Measurements from ENCODE around the gene KIF19. TPM values are rescaled to one million over a fixed set of nuclear protein-coding genes. Genes with fewer than 3 reads are reported as not detected.
A peak's percentile ranks its signal among the peaks of the same experiment; 100 is the strongest.

KIF19 gene
- total RNA-seq, 1 donor from 2014 or later: not detected

- no peak overlapping the region for H3K4me3 ChIP-seq (ENCODE audit: low read depth, low read length)
- no peak for FAIRE-seq
- no peak for DNase-seq (ENCODE audit: low read depth)
- peaks cover 3% of the 10 kb centered on the region for H3K27me3 ChIP-seq (ENCODE audit: control insufficient read depth, insufficient read depth, low read length)
- no peak for TF ChIP-seq CTCF (IDR thresholded peaks at IDR 0.05; ENCODE audit: insufficient read depth, low read length, severe bottlenecking)
- no peaks in the 10 kb centered on the region for H3K36me3 ChIP-seq (ENCODE audit: control insufficient read depth, insufficient read depth, low read length)
Observed at GRCh38 chr17:74329378-74329777, 3.4 kb downstream of the KIF19 start.

- H3K27me3 ChIP-seq (ENCODE audit: control insufficient read depth, insufficient read depth, low read length): peaks cover 3% of the 10 kb centered on the region
- TF ChIP-seq CTCF (IDR thresholded peaks at IDR 0.05; ENCODE audit: insufficient read depth, low read length, severe bottlenecking): no peak
- no peak for FAIRE-seq
Observed at GRCh38 chr17:74330446-74330845, 4.4 kb downstream of the KIF19 start.

GRCh38 chr17:74332017-74332650, 6.1 kb downstream of the KIF19 start:
- TF ChIP-seq CTCF (IDR thresholded peaks at IDR 0.05; ENCODE audit: insufficient read depth, low read length, severe bottlenecking): no peak
- no peaks in the 10 kb centered on the region for H3K36me3 ChIP-seq (ENCODE audit: control insufficient read depth, insufficient read depth, low read length)
- FAIRE-seq (no peak), DNase-seq (ENCODE audit: low read depth) (no peak)
- H3K4me3 ChIP-seq (ENCODE audit: low read depth, low read length): no peak overlapping the region
- H3K27me3 ChIP-seq (ENCODE audit: control insufficient read depth, insufficient read depth, low read length): no peaks in the 10 kb centered on the region

More at GRCh38 chr17:74330446-74330845, 4.4 kb downstream of the KIF19 start:
- no peak for DNase-seq (ENCODE audit: low read depth)
- H3K4me3 ChIP-seq (ENCODE audit: low read depth, low read length): no peak overlapping the region
- H3K36me3 ChIP-seq (ENCODE audit: control insufficient read depth, insufficient read depth, low read length): no peaks in the 10 kb centered on the region

- TF ChIP-seq CTCF (IDR thresholded peaks at IDR 0.05; ENCODE audit: insufficient read depth, low read length, severe bottlenecking): no peak
- no peaks in the 10 kb centered on the region for H3K27me3 ChIP-seq (ENCODE audit: control insufficient read depth, insufficient read depth, low read length)
- DNase-seq (ENCODE audit: low read depth) (no peak), FAIRE-seq (no peak)
- no peaks in the 10 kb centered on the region for H3K36me3 ChIP-seq (ENCODE audit: control insufficient read depth, insufficient read depth, low read length)
- no peak overlapping the region for H3K4me3 ChIP-seq (ENCODE audit: low read depth, low read length)
Observed at GRCh38 chr17:74332763-74333283, 6.8 kb downstream of the KIF19 start.

GRCh38 chr17:74334393-74335039, 8.5 kb downstream of the KIF19 start:
- no peaks in the 10 kb centered on the region for H3K27me3 ChIP-seq (ENCODE audit: control insufficient read depth, insufficient read depth, low read length)
- TF ChIP-seq CTCF (IDR thresholded peaks at IDR 0.05; ENCODE audit: insufficient read depth, low read length, severe bottlenecking): no peak
- peak; percentile 60 for FAIRE-seq

More at GRCh38 chr17:74334393-74335039, 8.5 kb downstream of the KIF19 start:
- no peak for DNase-seq (ENCODE audit: low read depth)
- Histone ChIP-seq H3K4me3 (ENCODE audit: low read depth, low read length) (no peak overlapping the region), H3K36me3 (ENCODE audit: control insufficient read depth, insufficient read depth, low read length) (no peaks in the 10 kb centered on the region)
